ENCODE data around the gene SSBP4. TPM values are rescaled to one million over a fixed set of nuclear protein-coding genes. Genes with fewer than 3 reads are reported as not detected.

Gene SSBP4
- total RNA-seq, 1 donor from 2014 or later, result 57.7 TPM

GRCh38 chr19:18431351-18432197 is 12.4 kb downstream of the SSBP4 start:
- Mint-ChIP-seq H3K9me3 (ENCODE audit: low read depth) (no peaks in the 10 kb centered on the region), H3K4me3 (ENCODE audit: low read depth) (peak overlapping the region; percentile 59), H3K4me1 (ENCODE audit: low read depth) (peaks cover 7% of the 10 kb centered on the region), H3K36me3 (ENCODE audit: insufficient read depth) (peaks cover 2% of the 10 kb centered on the region), H3K27me3 (no peaks in the 10 kb centered on the region), H3K27ac (no peak overlapping the region)
- DNase-seq (ENCODE audit: low spot score, unreplicated experiment), result no peak
- TF ChIP-seq, protein P1, sequence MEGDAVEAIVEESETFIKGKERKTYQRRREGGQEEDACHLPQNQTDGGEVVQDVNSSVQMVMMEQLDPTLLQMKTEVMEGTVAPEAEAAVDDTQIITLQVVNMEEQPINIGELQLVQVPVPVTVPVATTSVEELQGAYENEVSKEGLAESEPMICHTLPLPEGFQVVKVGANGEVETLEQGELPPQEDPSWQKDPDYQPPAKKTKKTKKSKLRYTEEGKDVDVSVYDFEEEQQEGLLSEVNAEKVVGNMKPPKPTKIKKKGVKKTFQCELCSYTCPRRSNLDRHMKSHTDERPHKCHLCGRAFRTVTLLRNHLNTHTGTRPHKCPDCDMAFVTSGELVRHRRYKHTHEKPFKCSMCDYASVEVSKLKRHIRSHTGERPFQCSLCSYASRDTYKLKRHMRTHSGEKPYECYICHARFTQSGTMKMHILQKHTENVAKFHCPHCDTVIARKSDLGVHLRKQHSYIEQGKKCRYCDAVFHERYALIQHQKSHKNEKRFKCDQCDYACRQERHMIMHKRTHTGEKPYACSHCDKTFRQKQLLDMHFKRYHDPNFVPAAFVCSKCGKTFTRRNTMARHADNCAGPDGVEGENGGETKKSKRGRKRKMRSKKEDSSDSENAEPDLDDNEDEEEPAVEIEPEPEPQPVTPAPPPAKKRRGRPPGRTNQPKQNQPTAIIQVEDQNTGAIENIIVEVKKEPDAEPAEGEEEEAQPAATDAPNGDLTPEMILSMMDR (IDR thresholded peaks at IDR 0.05; ENCODE audit: unreplicated experiment), result no peak

DNA sequence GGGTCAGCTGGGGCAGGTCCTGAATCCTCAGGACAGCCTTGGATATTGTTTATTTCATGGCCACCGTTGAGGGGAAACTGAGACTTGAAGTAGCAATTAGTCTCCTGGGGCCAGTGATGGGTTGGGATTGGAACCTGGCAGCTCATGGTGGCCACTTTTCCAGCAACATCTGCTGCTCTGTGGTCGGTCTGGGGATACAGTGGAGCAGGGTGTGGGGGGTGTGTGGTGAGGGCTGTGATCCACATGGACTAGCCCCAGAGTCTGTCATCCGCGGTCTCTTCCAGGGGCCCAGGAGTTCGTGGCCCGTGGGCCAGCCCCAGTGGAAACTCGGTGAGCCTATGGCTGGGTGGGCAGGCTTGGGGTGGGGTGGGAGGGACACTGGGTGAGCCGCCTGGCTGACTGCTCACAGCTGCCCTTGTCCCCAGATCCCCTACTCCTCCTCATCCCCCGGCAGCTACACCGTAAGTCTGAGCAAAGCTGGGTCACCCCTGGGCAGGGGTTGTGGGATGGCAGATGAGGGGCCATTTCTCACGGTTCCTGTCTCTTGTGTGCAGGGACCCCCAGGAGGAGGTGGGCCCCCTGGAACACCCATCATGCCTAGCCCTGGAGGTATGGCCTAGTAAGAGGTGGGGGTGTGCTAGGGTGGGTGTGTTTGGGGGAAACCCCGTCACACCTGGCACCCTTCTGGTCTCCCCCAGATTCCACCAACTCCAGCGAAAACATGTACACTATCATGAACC is 13.2 kb downstream of the SSBP4 start:
- no peaks in the 10 kb centered on the region for H3K27me3 Mint-ChIP-seq
- H3K36me3 Mint-ChIP-seq (ENCODE audit: insufficient read depth), result peaks cover 2% of the 10 kb centered on the region
- peak overlapping the region; percentile 59 for H3K4me3 Mint-ChIP-seq (ENCODE audit: low read depth)
- no peak overlapping the region for H3K27ac Mint-ChIP-seq
- peaks cover 7% of the 10 kb centered on the region for H3K4me1 Mint-ChIP-seq (ENCODE audit: low read depth)
- DNase-seq (ENCODE audit: low spot score, unreplicated experiment), result no peak
- TF ChIP-seq, protein P1 (IDR thresholded peaks at IDR 0.05; ENCODE audit: unreplicated experiment), result no peak
- H3K9me3 Mint-ChIP-seq (ENCODE audit: low read depth), result no peaks in the 10 kb centered on the region

GRCh38 chr19:18433015-18433691 is 14.0 kb downstream of the SSBP4 start:
- DNase-seq (ENCODE audit: low spot score, unreplicated experiment), result no peak
- Mint-ChIP-seq H3K27ac (no peak overlapping the region), H3K9me3 (ENCODE audit: low read depth) (no peaks in the 10 kb centered on the region), H3K4me3 (ENCODE audit: low read depth) (peak overlapping the region; percentile 52), H3K4me1 (ENCODE audit: low read depth) (peaks cover 7% of the 10 kb centered on the region), H3K36me3 (ENCODE audit: insufficient read depth) (peaks cover 2% of the 10 kb centered on the region), H3K27me3 (no peaks in the 10 kb centered on the region)
- TF ChIP-seq, protein P1 (IDR thresholded peaks at IDR 0.05; ENCODE audit: unreplicated experiment), result peak; percentile 10

- Mint-ChIP-seq H3K4me3 (ENCODE audit: low read depth) (peak overlapping the region; percentile 74), H3K9me3 (ENCODE audit: low read depth) (no peaks in the 10 kb centered on the region), H3K27ac (peak overlapping the region; percentile 71), H3K27me3 (no peaks in the 10 kb centered on the region), H3K36me3 (ENCODE audit: insufficient read depth) (peaks cover 2% of the 10 kb centered on the region), H3K4me1 (ENCODE audit: low read depth) (peaks cover 10% of the 10 kb centered on the region)
- TF ChIP-seq, protein P1 (IDR thresholded peaks at IDR 0.05; ENCODE audit: unreplicated experiment), result no peak
- no peak for DNase-seq (ENCODE audit: low spot score, unreplicated experiment)
These were observed 14.7 kb downstream of the SSBP4 start for GRCh38 chr19:18433735-18434398.
